PC-9 (cell line): ENCODE measurements around the gene ZNF407. TPM values are rescaled to one million over a fixed set of nuclear protein-coding genes. Genes with fewer than 3 reads are reported as not detected.

Experiments
- BruUV-seq: library from RNA; stranded (reverse); fragments of 400-500 nt; replicated peaks from 2 replicates; lab custom pipeline; 2021; lab: Mats Ljungman, UMichigan
- CTCF ChIA-PET: fragments of 300-600 bp; sonication (Branson Sonifier 250); formaldehyde crosslinking; loops from one replicate; lab custom pipeline; 2022; ENCODE audit warnings: antibody characterized with exemption; lab: Charles Lee
- POLR2A ChIA-PET: fragments of 300-600 bp; sonication (Branson Sonifier 250); formaldehyde crosslinking; loops from one replicate; lab custom pipeline; 2022; ENCODE audit warnings: antibody characterized with exemption; ENCODE audit not compliant: unreplicated experiment; lab: Charles Lee
- DNase-seq, 2 experiments: peaks; one replicate each; pipeline versions ENCODE4 v3.0.0 to v3.0.0-alpha.2; 2015 to 2022; ENCODE audit warnings: mixed read lengths in 1 of 2
- H2AFZ ChIP-seq: fragments of 200-600 bp; sonication (generic); 2 replicates; pipeline ENCODE4 v1.8.1; 2017; ENCODE audit warnings: antibody characterized with exemption
- H3F3A ChIP-seq: fragments of 200-600 bp; sonication (generic); 2 replicates; pipeline ENCODE4 v1.8.1; 2017; ENCODE audit warnings: antibody characterized with exemption, mild to moderate bottlenecking, low read depth; ENCODE audit not compliant: insufficient read depth
- H3K27ac ChIP-seq: fragments of 200-600 bp; sonication (generic); 2 replicates; pipeline ENCODE4 v1.6.1; 2016; ENCODE audit warnings: mixed run types
- H3K27me3 ChIP-seq: fragments of 200-600 bp; sonication (generic); 2 replicates; pipeline ENCODE4 v1.6.1; 2016; ENCODE audit warnings: low read depth, mixed run types; ENCODE audit not compliant: insufficient read depth
- H3K36me3 ChIP-seq: fragments of 200-600 bp; sonication (generic); 2 replicates; pipeline ENCODE4 v1.6.1; 2016; ENCODE audit warnings: low read depth, mixed run types
- H3K4me1 ChIP-seq: fragments of 200-600 bp; sonication (generic); replicated peaks from 2 replicates; pipeline ENCODE4 v1.6.1; 2016; ENCODE audit warnings: mixed run types; ENCODE audit not compliant: insufficient read depth
- H3K4me2 ChIP-seq: fragments of 200-600 bp; sonication (generic); 2 replicates; pipeline ENCODE4 v1.6.1; 2017; ENCODE audit warnings: mixed run types
- H3K4me3 ChIP-seq: fragments of 200-600 bp; sonication (generic); 2 replicates; pipeline ENCODE4 v1.6.1; 2016; ENCODE audit warnings: mixed run types
- H3K79me2 ChIP-seq: fragments of 200-600 bp; sonication (generic); 2 replicates; pipeline ENCODE4 v1.6.1; 2017; ENCODE audit warnings: low read depth, mixed run types
- H3K9me2 ChIP-seq: fragments of 200-600 bp; sonication (generic); 2 replicates; pipeline ENCODE4 v1.8.1; 2017; ENCODE audit warnings: mild to moderate bottlenecking; ENCODE audit not compliant: insufficient read depth
- H3K9me3 ChIP-seq: fragments of 200-600 bp; sonication (generic); 2 replicates; pipeline ENCODE4 v1.8.1; 2016; ENCODE audit warnings: low read depth; ENCODE audit not compliant: insufficient read depth
- H4K20me1 ChIP-seq: fragments of 200-600 bp; sonication (generic); 2 replicates; pipeline ENCODE4 v1.8.1; 2017; ENCODE audit not compliant: insufficient read depth
- CTCF ChIP-seq: fragments of 200-600 bp; sonication (generic); conservative IDR thresholded peaks from 2 replicates; pipeline ENCODE4 v1.6.1; 2017; ENCODE audit warnings: mixed run types, antibody characterized with exemption, mild to moderate bottlenecking, moderate library complexity
- EZH2 ChIP-seq: fragments of 200-600 bp; sonication (generic); IDR thresholded peaks from 2 replicates; pipeline ENCODE4 v1.8.0; 2017; ENCODE audit warnings: antibody characterized with exemption, low read depth
- intact Hi-C: fragments of 100-400 bp; cut with micrococcal nuclease; formaldehyde crosslinking; loops from one replicate; pipeline ENCODE4 v1.10.0; 2022; ENCODE audit not compliant: unreplicated experiment
- total RNA-seq: library from RNA; stranded (reverse); gene quantifications from 2 replicates; pipeline ENCODE4 v1.2.3, GENCODE V29; 2021

The ZNF407 gene
- total RNA-seq, 1 experiment from 2014 or later = 13.4 TPM

GRCh38 chr18:75113455-75113854 is 515.8 kb downstream of the ZNF407 start:
- no peaks in the 10 kb centered on the region for H3K9me3 ChIP-seq
- intact Hi-C loops = no loop called here
- ChIA-PET POLR2A (no interaction called here), CTCF (no interaction called here)
- no peak for DNase-seq
- BruUV-seq = no TSS peak
- no peaks in the 10 kb centered on the region for H3K36me3 ChIP-seq
- no peak overlapping the region for H3K4me2 ChIP-seq
- no peaks in the 10 kb centered on the region for H3K9me2 ChIP-seq
- H4K20me1 ChIP-seq = no peaks in the 10 kb centered on the region
- no peak overlapping the region for H2AFZ ChIP-seq
- peaks cover 62% of the 10 kb centered on the region for H3K27me3 ChIP-seq
- H3K4me1 ChIP-seq = 0 out of 2 replicates have a peak, but pooled peaks cover 8% of the 10 kb centered on the region
- no peak overlapping the region for H3K4me3 ChIP-seq
- no peak for TF ChIP-seq EZH2
- no peak for TF ChIP-seq CTCF
- no peaks in the 10 kb centered on the region for H3K79me2 ChIP-seq
- H3K27ac ChIP-seq = no peak overlapping the region
- no peaks in the 10 kb centered on the region for H3F3A ChIP-seq

GRCh38 chr18:75114231-75114764 is 516.6 kb downstream of the ZNF407 start:
- H3K9me3 ChIP-seq = no peaks in the 10 kb centered on the region
- intact Hi-C loops = no loop called here
- no peak overlapping the region for H2AFZ ChIP-seq
- TF ChIP-seq CTCF (no peak), EZH2 (no peak)
- no peak overlapping the region for H3K4me3 ChIP-seq
- DNase-seq = no peak
- no peak overlapping the region for H3K27ac ChIP-seq
- H3K27me3 ChIP-seq = peaks cover 62% of the 10 kb centered on the region
- no peaks in the 10 kb centered on the region for H3K9me2 ChIP-seq
- BruUV-seq = no TSS peak
- H3K36me3 ChIP-seq = no peaks in the 10 kb centered on the region
- no peak overlapping the region for H3K4me2 ChIP-seq
- POLR2A ChIA-PET = no interaction called here
- H3K79me2 ChIP-seq = no peaks in the 10 kb centered on the region
- CTCF ChIA-PET = no interaction called here
- 0 out of 2 replicates have a peak, but pooled peaks cover 8% of the 10 kb centered on the region for H3K4me1 ChIP-seq
- no peaks in the 10 kb centered on the region for H3F3A ChIP-seq
- no peaks in the 10 kb centered on the region for H4K20me1 ChIP-seq

Other genes starting within 250 kb of the ZNF407 start
- gene DIPK1C, start 140.6 kb upstream of the ZNF407 start, total RNA-seq = not detected in 2 replicates
- gene CNDP2, start 101.5 kb upstream of the ZNF407 start, total RNA-seq = 161 and 183 TPM in 2 replicates
- gene CNDP1, start 63.4 kb upstream of the ZNF407 start, total RNA-seq = not detected in 2 replicates